ENCODE measurements around the gene LMNTD2.
"Not testable (repeated sequence)": the region's sequence is repeated elsewhere in the genome, so short reads cannot be mapped to it uniquely, and the experiment has no call there.

The LMNTD2 gene

GRCh38 chr11:587546-587945 lies 27.0 kb upstream of the LMNTD2 start:
- no peak for DNase-seq

- no peak for DNase-seq
Measured at GRCh38 chr11:586376-587316, 26.1 kb upstream of the LMNTD2 start.

- DNase-seq, result no peak
Measured at GRCh38 chr11:584287-584686, 23.7 kb upstream of the LMNTD2 start.

- DNase-seq, result no peak
Measured at GRCh38 chr11:581752-582151, 21.2 kb upstream of the LMNTD2 start.

GRCh38 chr11:581342-581741 lies 20.8 kb upstream of the LMNTD2 start:
- no peak for DNase-seq

GRCh38 chr11:579830-580601 lies 19.5 kb upstream of the LMNTD2 start:
- DNase-seq, result no peak

- DNase-seq, result no peak
Measured at GRCh38 chr11:578276-579035, 17.9 kb upstream of the LMNTD2 start.

- DNase-seq, result no peak
Measured at GRCh38 chr11:577611-577894, 17.0 kb upstream of the LMNTD2 start.

GRCh38 chr11:576811-577610 lies 16.5 kb upstream of the LMNTD2 start:
- no peak for DNase-seq

GRCh38 chr11:575996-576768 lies 15.6 kb upstream of the LMNTD2 start, which contains the start of gene PHRF1:
PHRF1 (plus strand) TSS chr11:576470; CDS start chr11:581513, 5,043 bp downstream.
- peak; percentile 87 for DNase-seq

GRCh38 chr11:575313-575995 lies 14.9 kb upstream of the LMNTD2 start:
- no peak for DNase-seq

GRCh38 chr11:574632-575312 lies 14.2 kb upstream of the LMNTD2 start:
- no peak for DNase-seq

GRCh38 chr11:574031-574570 lies 13.6 kb upstream of the LMNTD2 start:
- not testable (repeated sequence) for DNase-seq

- no peak for DNase-seq
Measured at GRCh38 chr11:573146-573759, 12.7 kb upstream of the LMNTD2 start.

GRCh38 chr11:571802-572185 lies 11.3 kb upstream of the LMNTD2 start:
- DNase-seq, result no peak

GRCh38 chr11:569158-569885 lies 8.8 kb upstream of the LMNTD2 start:
- DNase-seq, result no peak

- DNase-seq, result peak; percentile 77
Measured at GRCh38 chr11:568306-569157, 8.0 kb upstream of the LMNTD2 start.
